RWPE2 (cell line): ENCODE results near the gene SLC5A5.

Experiments
- ATAC-seq: fragments of 200-7000 bp; cut with Tn5 transposase; 3 replicates; pipeline ENCODE4 v1.9.1; 2021; ENCODE audit warnings: low read depth
- DNase-seq: peaks from one replicate; pipeline ENCODE4 v3.0.0-alpha.2; 2020; ENCODE audit warnings: low spot score
- H3K27ac ChIP-seq: fragments of 450-650 bp; 2 replicates; pipeline ENCODE4 v1.5.1; 2017; ENCODE audit warnings: mild to moderate bottlenecking; ENCODE audit not compliant: poor library complexity, severe bottlenecking
- H3K27me3 ChIP-seq: fragments of 250-450 bp; sonication (Bioruptor Pico); 2 replicates; pipeline ENCODE4 v1.5.1; 2021; ENCODE audit warnings: mild to moderate bottlenecking, moderate library complexity; ENCODE audit not compliant: insufficient read depth, poor library complexity, severe bottlenecking
- H3K36me3 ChIP-seq: fragments of 250-450 bp; sonication (Bioruptor Pico); 2 replicates; pipeline ENCODE4 v1.5.1; 2020; ENCODE audit warnings: low read depth, mild to moderate bottlenecking, moderate library complexity
- H3K4me1 ChIP-seq: fragments of 250-450 bp; sonication (Bioruptor Pico); 2 replicates; pipeline ENCODE4 v1.5.1; 2021; ENCODE audit warnings: mild to moderate bottlenecking, moderate library complexity; ENCODE audit not compliant: insufficient read depth, poor library complexity, severe bottlenecking
- H3K4me3 ChIP-seq: fragments of 250-450 bp; sonication (Bioruptor Pico); 2 replicates; pipeline ENCODE4 v1.5.1; 2021; ENCODE audit warnings: mild to moderate bottlenecking, moderate library complexity; ENCODE audit not compliant: severe bottlenecking
- H3K9me3 ChIP-seq: fragments of 250-450 bp; sonication (Bioruptor Pico); 2 replicates; pipeline ENCODE4 v1.5.1; 2021; ENCODE audit warnings: mild to moderate bottlenecking, moderate library complexity; ENCODE audit not compliant: severe bottlenecking
- CTCF ChIP-seq: fragments of 450-650 bp; IDR thresholded peaks from one replicate; pipeline ENCODE4 v1.5.1; 2017; ENCODE audit warnings: mild to moderate bottlenecking, moderate library complexity; ENCODE audit not compliant: poor library complexity, severe bottlenecking

The SLC5A5 gene

DNA sequence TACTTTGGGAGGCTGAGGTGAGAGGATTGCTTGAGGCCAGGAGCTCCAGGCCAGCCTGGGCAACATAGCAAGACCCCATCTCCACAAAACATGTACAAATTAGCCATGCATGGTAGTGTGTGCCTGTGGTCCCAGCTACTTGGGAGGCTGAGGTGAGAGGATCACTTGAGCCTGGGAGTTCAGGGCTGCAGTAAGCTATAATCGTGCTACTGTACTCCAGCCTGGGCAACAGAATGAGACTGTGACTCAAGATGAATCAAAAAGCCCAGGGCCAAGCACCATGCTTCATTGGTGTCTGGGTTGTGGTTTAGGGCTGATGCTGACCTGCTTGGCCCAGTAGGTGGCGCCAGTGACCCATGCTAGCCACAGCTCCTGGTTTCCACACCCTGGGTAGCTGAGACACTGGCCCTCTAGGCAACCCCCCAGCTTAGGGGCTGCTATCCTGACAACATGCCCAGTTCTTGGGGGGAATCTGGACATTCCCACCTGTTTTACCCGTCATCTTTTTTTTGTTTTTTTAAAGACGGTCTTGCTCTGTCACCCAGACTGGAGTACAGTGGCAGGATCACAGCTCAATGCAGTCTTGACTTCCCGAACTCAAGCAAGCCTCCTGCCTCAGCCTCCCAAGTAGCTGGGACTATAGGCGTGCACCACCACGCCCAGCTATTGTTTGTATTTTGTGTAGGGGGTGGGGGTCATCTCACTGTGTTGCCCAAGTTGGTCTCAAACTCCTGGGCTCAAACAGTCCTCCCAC lies 66.5 kb downstream of the SLC5A5 start:
- Histone ChIP-seq H3K36me3 (peaks cover 31% of the 10 kb centered on the region), H3K27me3 (no peaks in the 10 kb centered on the region), H3K4me1 (peaks cover 4% of the 10 kb centered on the region), H3K4me3 (no peak overlapping the region), H3K27ac (no peak overlapping the region), H3K9me3 (no peaks in the 10 kb centered on the region)
- TF ChIP-seq CTCF: peak; percentile 88
- ATAC-seq: peak; percentile 88
- no peak for DNase-seq

GRCh38 chr19:17942181-17942580 lies 70.4 kb downstream of the SLC5A5 start:
- DNase-seq: no peak
- TF ChIP-seq CTCF: no peak
- H3K4me1 ChIP-seq: no peaks in the 10 kb centered on the region
- H3K9me3 ChIP-seq: no peaks in the 10 kb centered on the region
- no peak overlapping the region for H3K27ac ChIP-seq
- H3K4me3 ChIP-seq: no peak overlapping the region
- H3K36me3 ChIP-seq: peaks cover 37% of the 10 kb centered on the region
- no peaks in the 10 kb centered on the region for H3K27me3 ChIP-seq
- ATAC-seq: no peak

- ATAC-seq (no peak), DNase-seq (no peak)
- no peak for TF ChIP-seq CTCF
- no peaks in the 10 kb centered on the region for H3K4me1 ChIP-seq
- H3K9me3 ChIP-seq: no peaks in the 10 kb centered on the region
- peaks cover 31% of the 10 kb centered on the region for H3K36me3 ChIP-seq
- no peak overlapping the region for H3K4me3 ChIP-seq
- no peaks in the 10 kb centered on the region for H3K27me3 ChIP-seq
- no peak overlapping the region for H3K27ac ChIP-seq
These were observed 71.0 kb downstream of the SLC5A5 start for GRCh38 chr19:17942582-17943273.

GRCh38 chr19:17943274-17944221 lies 71.8 kb downstream of the SLC5A5 start:
- Histone ChIP-seq H3K4me3 (no peak overlapping the region), H3K27me3 (no peaks in the 10 kb centered on the region), H3K9me3 (no peaks in the 10 kb centered on the region), H3K36me3 (peaks cover 24% of the 10 kb centered on the region), H3K4me1 (no peaks in the 10 kb centered on the region), H3K27ac (no peak overlapping the region)
- TF ChIP-seq CTCF: no peak
- ATAC-seq: peak; percentile 6; the same call in 1 of the 3 replicates
- no peak for DNase-seq
